Pons (tissue), 1 donor: ENCODE data around the gene C5orf24.
A peak's percentile ranks its signal among the peaks of the same experiment; 100 is the strongest.
"Not testable (repeated sequence)": the region's sequence is repeated elsewhere in the genome, so short reads cannot be mapped to it uniquely, and the experiment has no call there.

ENCODE experiments used
- DNase-seq: peaks from one replicate; pipeline ENCODE4 v3.0.0-alpha.2; 2016; ENCODE audit warnings: low spot score

The C5orf24 gene

DNA sequence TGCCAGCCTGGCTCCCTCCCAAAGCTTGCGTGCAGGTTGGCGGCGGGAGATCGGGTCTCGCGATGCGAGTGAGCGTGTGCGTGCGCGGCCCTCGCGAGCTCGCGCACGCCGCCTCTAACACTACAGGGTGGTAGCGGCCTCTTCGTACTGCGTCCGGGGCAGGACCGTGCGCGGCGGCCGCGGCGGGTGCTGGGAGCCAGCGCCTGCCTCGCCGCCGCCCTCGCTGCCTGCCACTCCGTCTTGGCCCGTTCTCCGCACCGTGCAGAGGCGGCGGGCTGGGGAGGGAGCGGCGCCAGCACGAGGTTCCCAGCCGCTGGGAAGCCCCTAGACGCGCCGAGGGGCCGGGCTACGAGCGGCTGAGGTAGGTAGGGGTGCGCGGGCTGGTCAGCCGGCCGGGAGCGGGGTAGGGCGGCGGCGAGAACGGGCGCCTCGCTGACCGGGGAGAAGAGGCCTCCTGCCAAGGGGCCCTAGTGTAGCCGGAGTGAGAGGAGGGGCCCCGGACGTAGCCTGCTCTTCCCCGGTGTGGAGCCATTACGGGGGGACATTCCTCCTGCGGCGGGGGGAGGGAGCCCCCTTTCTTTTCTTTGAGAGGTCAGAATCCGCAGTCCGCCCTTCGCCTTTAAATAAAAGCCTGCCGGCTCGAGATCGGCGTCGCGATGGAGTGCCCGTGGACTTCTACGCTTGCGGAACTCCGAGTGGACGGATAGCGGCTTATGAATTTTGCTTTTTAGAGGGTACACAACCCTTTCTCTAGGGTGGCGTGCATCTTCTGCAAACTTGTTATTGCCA is at the start of gene C5orf24:
Gene C5orf24, plus strand, starts transcription at position 117 of the 789 bp plus-strand sequence. CDS start 8,933 bp downstream, outside the sequence.
- DNase-seq: peak; percentile 94

DNA sequence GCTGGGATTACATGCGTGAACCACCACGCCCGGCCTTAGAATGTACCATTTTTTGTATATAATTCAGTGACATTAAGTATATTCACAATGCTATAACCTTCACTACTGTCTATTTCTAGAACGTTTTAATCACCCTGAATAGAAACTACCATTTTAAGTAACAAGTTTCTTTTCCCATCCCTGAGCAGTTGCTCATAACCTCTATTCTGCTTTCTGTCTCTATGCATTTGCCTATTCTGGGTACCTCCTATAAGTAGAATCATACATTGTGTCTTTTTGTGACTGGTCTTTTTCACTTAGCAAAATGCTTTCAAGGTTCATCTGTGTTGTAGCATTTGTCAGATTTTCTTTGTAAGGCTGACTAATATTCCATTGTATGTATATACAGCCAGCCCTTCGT is 47.3 kb upstream of the C5orf24 start:
- DNase-seq: no peak

DNA sequence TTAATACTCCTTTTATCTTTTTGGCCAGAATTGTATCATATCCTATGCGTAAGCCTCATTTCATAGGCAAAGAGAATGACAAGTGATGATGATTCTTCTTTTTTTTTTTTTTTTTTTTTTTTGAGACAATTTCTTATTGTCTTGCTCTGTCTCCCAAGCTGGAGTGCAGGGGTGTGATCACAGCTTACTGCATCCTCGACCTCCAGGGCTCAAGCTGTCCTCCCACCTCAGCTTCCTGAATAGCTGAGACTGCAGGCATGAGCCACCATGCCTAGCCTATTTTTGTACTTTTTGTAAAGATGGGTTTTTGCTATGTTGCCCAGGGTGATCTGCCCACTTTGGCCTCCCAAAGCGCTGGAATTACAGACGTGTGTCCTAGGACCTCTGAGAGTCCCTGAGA is 41.9 kb upstream of the C5orf24 start:
- DNase-seq: no peak

DNA sequence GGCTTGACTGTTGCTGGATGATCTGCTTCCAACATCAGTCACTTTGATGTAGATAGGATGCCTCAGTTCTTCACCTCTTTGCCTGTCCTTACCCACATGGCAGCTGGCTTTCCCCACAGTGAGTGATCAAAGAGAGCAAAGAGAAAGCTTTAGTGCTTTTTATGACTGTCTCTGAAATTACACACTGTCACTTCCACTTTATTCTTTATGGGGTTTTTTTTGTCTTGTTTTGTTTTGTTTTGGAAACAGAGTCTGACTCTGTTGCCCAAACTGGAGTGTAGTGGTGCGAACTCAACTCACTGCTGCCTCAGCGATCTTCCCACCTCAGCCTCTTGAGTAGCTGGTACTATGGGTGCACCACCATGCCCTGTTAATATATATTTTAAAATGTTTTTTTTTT is 32.4 kb upstream of the C5orf24 start:
- DNase-seq: no peak

DNA sequence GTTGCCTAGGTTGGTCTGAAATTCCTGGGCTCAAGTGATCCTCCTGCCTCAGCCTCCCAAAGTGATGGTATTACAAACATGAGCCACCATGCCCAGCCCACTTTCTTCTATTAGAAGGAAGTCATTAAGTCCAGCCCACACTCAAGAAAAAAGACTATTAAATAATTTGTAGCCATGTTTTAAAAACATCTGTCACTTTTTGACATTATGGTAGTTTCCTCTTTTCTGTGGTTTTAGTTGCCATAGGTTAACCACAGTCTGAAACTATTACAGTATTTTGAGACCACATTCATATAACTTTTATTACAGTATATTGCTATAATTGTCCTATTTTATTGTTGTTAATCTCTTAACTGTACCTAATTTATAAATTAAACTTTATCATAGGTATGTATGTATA is 31.9 kb upstream of the C5orf24 start:
- no peak for DNase-seq

DNA sequence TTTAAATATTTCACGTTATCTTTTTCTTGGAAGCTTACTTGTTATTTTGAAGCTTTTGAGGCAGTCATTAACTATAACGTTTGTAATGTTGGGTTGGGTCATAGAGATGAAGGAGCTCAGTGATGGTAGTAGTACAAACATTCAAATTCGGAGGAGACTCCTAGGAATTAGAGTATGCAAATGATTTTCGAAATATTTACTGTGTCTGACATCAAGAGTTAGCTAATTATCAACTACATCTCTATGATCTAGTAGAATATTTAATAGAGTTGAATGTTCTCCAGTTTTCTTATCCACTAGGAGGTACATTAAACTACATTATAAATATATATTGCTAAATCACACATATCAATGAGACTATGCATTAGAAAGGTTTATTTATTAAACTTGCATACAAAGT is 28.8 kb upstream of the C5orf24 start:
- no peak for DNase-seq

DNA sequence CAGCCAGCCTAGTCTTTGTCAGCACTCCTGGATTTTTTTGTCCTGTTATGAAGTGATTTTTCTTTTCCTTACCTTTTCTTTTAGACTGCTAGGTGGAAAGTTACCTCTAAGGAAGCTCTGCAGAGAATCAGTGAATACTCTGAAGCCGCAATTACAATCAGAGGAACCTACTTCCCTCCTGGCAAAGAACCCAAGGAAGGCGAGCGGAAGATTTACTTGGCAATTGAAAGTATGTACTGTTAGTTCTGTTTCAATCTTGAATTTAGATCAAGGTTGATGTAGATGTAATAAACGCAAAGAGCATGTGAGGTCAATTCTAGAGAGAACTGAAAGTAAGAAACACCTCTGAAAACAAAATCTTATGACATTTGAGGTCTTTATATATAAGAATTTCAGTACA is 27.0 kb upstream of the C5orf24 start:
- DNase-seq: no peak

DNA sequence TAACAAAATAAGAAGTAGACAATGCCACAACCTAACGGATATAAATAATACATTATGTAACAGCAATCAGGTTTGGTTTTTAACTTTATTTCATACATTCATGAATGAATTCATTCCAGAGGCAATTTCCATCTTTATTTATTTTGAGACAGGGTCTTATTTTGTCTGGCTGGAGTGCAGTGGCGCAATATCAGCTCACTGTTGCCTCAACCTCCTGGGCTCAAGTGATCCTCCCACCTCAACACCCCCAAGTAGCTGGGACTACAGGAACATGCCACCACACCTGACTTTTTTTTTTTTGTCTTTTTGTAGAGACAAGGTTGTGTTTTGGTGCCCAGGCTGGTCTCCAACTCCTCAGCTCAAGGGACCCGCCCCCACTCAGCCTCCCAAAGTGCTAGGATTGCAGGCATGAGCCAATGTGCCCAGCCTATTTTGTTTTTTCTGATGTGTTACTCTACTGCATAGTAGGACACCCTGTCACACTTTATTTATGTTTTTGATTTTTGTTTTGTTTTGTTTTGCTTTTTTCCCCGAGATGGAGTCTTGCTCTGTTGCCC is 26.3 kb upstream of the C5orf24 start:
- no peak for DNase-seq

DNA sequence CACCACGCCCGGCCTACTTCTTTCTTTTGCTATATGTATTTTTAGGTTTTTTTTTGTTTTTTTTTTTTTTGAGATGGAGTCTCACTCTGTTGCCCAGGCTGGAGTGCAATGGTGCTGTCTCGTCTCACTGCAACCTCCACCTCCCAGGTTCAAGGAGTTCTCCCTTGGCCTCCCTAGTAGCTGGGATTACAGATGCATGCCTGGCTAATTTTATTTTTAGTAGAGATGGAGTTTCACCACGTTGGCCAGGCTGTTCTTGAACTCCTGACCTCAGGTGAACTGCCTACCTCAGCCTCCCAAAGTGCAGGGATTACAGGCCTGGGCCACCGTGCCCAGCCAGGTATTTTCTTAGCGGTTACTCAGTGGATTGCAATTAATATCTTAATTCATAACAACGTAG is 23.9 kb upstream of the C5orf24 start:
- DNase-seq: no peak

DNA sequence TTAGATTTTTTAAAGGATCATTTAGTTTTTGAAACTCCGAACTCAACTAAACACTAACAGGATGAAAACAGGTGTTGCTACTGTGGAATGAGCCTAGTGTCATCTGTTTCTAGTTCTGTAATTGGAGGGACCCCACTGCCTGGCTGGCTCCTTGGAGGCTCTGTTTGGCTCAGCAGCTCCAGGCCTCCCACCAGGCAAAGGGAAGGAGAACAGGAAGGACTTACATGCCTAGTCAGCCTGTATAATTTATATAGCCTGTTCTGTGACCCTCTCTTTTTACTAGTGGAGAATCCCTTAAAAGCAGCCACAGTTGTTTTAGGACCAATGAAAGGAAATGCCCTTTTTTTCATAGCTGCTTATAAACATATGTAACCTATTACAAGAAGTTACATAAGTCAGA is 21.1 kb upstream of the C5orf24 start:
- no peak for DNase-seq

DNA sequence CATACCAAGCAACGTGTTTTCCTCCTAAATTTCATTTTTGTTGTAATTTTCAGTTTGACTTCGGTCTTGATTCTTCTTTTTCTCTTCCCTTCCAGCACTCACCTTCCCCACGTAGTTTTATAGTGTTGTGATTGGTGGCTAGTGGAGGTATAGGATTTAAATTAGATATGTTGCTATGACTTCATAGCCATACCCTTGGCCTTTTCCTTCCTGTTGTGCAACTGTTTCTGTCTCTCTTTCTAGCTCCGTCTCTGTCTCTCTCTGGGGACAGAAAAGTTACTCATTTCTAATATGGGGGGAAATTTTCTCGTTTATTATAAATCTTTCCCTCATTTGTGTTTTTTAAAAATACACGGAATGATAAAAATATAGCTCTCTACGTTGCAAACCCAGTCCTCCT is 20.6 kb upstream of the C5orf24 start:
- DNase-seq: no peak

DNA sequence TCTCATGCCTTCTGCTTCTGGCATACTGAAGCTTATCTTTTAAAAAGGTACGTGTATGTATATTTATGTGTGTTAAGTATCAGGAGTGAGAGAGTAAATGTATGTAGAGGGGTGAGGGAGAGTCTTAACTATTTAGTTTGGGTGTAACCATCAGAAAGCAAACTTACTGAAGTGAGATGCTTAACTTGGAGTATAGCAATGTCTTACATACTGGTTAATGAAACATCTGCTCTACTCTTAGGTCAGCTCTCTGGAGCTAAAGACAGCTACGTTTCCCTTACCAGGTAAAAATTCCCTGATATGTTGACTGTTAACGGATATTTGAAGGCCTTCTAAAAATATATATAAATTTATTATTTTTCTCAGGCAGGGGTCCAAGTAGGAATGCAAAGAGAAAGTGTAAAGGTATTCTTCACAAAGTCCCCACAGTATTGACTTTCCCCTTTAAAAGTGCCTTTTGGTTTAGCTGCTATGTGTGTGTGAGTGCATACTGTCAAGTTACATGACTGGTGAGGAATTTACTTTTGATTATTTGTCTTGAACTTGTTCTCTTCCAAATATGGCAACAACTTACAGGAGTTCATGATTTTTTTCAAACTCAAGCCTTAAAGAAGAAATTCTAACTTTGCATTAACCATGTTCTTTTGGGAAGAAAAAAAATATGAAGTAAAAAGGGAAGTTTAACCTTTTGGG is 12.3 kb upstream of the C5orf24 start:
- DNase-seq: no peak

DNA sequence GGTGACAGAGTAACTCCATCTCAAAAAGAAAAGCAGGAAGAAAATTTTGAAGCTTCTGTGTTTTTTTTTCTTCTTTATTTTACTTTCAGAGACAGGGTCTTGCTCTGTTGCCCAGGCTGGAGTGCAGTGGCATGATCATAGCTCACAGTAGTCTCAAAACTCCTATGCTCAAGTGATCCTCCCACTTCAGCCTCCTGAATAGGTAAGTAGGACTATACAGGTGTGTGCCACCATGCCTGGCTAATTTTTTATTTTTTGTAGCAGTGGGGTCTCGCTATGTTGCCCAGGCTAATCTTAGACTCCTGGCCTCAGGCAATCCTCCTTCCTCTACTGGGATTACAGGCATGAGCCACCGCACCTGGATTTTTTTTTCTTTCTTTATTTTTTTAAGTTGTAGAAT is 10.1 kb upstream of the C5orf24 start:
- DNase-seq: no peak

DNA sequence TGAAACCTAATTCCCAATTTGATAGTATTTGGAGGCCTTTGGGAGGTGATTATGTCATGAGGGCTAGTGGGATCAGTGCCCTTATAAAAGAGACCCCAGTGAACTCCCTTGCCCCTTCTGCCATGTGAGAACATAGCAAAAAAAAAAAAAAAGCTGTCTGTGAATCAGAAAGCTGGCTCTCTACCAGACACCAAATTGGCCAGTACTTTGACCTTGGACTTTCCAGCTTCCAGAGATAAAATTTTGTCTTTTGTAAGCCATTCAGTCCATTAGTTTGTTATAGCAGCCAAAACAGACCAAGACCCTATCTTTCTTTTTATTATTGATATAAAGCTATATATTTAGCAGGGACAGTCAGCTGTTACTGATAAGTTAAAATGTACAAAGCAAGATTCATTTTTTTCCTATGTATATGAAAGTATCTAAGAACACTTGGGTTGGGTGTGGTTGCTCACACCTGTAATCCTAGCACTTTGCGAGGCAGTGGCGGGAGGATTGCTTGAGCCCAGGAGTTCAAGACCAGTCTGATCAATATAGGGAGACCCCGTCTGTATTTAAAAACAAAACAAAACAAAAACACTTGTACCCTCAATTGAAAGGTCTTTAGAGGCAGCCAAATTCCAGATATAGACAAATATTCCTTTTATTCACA is 8.1 kb upstream of the C5orf24 start:
- DNase-seq: no peak

DNA sequence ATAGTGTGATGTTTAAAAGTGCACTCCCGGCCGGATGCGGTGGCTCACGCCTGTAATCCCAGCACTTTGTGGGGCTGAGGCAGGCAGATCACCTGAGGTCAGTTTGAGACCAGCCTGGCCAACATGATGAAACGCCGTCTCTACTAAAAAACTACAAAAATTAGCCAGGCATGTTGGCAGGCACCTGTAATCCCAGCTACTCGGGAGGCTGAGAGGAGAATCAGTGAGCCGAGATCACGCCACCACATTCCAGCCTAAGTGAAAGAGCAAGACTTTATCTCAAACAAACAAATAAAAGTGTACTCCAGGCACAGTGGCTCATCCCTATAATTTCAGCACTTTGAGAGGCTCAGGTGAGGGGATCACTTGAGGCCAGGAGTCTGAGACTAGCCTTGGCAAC is 7.4 kb upstream of the C5orf24 start:
- not testable (repeated sequence) for DNase-seq

DNA sequence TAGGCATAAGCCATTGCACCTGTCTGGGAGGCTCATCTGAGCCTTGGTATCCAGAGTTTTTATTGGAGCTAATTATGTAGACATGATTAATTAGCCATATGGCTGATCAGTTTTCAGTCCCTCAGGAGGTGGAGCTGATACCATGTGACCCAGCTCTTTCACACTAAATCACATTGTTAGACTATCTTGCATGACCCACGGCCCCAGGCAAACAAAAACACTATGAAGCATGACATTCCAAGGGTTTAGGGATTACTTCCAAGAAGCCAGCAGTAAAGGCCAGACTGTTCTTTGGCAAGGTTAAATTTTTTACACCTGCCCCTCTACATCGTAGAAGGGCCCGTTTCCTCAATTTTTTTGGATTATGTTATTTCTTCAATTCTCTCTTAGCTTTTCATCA is 5.0 kb upstream of the C5orf24 start:
- DNase-seq: no peak

DNA sequence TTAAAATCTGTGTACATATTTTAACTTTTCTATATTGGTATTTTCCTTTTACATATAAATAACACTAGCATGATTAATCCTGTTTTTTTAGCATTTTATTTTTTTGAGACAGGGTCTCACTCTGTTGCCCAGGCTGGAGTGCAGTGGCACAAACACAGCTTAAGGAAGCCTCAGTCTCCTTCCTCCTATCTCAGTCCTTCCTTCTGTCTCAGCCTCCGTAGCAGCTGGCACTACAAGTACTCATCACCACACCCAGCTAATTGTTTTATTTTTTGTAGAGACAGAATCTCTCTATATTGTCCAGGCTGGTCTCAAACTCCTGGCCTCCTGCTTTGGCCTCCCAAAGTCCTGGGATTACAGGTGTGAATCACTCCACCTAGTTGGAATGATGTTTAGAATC is 1.5 kb upstream of the C5orf24 start:
- DNase-seq: no peak

DNA sequence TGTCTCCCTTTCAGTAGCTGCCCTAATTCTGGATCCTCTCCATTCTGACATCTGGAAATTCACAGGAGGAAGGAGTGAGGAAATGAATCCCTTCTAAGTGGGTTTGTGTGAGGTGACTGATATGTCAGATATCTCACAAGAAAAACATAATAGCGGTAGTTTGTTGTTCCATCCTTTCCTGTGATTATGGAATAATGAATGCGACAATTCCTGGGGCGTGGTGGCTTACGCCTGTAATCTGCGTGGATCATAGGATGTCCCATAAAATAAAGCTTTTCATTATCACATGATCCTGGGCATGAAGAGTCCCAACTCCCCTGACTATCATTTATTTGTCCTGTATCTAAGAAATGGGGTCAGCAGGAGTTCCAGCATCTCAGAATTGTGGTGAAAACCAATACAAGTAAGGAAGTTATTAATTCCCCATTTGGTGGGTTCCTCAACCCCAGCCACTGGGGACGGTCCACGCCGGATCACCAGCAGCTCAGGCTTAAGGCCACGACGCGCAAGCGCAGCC is 375 bp upstream of the C5orf24 start:
- no peak for DNase-seq

DNA sequence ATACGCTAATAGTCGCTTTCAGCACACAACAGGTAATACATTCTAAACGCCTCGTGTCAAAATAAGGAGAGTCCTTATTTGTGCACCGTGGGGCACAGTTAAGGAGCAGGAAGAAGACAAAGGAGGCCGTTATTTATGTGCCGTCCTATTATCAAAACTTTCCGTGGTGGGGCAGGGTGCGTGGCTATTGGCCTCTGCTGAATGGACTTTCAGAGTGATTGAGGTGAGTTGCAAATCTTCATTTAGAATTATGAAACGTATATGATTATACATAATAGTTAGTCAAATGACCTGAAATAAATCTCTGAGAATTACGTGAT is 833 bp downstream of the C5orf24 start:
- no peak for DNase-seq

DNA sequence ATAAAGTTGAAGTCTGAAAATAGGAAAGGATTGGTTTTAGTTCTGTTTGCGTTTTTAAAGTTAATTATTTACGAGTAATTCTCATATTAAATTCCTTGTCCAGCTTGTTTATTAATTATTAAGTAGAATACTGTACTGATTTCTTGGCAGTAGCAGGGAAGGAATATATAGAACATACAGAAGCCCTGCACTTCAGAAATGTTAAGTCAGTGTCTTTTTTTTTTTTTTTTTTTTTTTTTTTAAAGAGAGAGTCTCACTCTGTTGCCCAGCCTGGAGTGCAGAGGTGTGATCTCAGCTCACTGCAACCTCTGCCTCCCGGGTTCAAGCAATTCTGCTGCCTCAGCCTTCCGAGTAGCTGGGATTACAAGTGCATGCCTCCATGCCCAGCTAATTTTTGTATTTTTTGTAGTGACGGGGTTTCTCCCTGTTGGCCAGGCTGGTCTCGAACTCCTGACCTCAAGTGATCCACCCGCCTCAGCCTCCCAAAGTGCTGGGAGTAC is 3.7 kb downstream of the C5orf24 start:
- DNase-seq: not testable (repeated sequence)

DNA sequence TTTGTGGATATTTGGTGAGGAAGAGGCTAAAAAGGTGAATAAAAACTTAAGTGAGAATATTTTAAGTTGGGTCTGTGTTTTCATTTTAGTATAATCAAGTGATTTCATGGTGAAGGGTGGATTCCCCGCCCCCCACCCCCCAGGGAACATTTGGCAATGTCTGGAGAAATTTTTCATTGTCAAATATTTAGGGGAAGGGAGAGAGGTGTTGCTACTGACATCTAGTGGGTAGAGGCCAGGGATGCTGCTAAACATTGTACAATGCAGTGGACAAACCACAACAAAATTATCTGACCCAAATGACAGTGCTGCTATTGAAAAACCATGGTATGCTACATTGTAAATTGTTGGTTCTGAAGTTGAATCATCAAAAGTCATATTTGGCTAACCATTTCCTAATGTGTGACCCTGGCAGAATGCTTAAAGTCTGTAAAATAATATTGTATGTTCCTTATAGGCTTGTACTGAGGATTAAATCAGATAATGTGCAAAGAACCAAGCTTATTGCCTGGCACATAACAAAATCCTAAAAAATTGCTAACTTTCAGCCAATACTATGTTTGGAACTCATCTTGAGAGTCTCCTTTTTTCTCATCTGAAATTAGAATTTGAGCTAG is 5.6 kb downstream of the C5orf24 start:
- no peak for DNase-seq

DNA sequence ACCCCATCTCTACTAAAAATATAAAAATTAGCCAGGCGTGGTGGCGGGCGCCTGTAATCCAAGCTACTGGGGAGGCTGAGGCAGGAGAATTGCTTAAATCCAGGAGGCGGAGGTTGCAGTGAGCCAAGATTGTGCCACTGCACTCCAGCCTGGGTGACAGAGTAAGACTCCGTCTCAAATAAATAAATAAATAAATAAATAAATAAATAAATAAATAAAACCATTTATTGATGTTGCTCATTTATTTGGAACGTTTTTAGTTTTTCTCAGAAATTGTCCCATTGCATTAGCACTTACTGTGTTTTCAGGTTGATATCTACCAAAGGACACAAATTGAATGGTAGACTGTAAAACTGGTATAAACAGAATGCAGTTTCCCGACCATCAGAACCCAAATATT is 10.7 kb downstream of the C5orf24 start:
- DNase-seq: not testable (repeated sequence)
